Immature natural killer cell (primary cell): ENCODE measurements around the gene PCSK4. TPM values are rescaled to one million over a fixed set of nuclear protein-coding genes. Genes with fewer than 3 reads are reported as not detected.

Experiments used
- DNase-seq, 3 donors: peaks; one replicate each; pipeline ENCODE4 v3.0.0; 2022; ENCODE audit warnings: mixed read lengths in 1 of 3
- H3K27ac Mint-ChIP-seq, 6 donors: one replicate each; pipeline ENCODE4 v1.8.0; 2020; ENCODE audit warnings: mixed read lengths in 6 of 6, mild to moderate bottlenecking in 5 of 6, inconsistent platforms in 4 of 6, moderate library complexity in 3 of 6
- H3K27me3 Mint-ChIP-seq, 3 donors: one replicate each; pipeline ENCODE4 v1.8.0; 2020 to 2021; ENCODE audit warnings: low read depth in 3 of 3, mild to moderate bottlenecking in 3 of 3, mixed read lengths in 3 of 3, moderate library complexity in 3 of 3, inconsistent platforms in 1 of 3
- H3K36me3 Mint-ChIP-seq, 3 donors: one replicate each; pipeline ENCODE4 v1.8.0; 2020; ENCODE audit warnings: mixed read lengths in 3 of 3, inconsistent platforms in 2 of 3, mild to moderate bottlenecking in 2 of 3
- H3K4me1 Mint-ChIP-seq, 2 donors: one replicate each; pipeline ENCODE4 v1.8.0; 2020; ENCODE audit warnings: inconsistent platforms in 2 of 2, mild to moderate bottlenecking in 2 of 2, mixed read lengths in 2 of 2, moderate library complexity in 1 of 2
- H3K4me3 Mint-ChIP-seq, 5 donors: one replicate each; pipeline ENCODE4 v1.8.0; 2020; ENCODE audit warnings: mild to moderate bottlenecking in 5 of 5, mixed read lengths in 5 of 5, inconsistent platforms in 3 of 5, moderate library complexity in 3 of 5
- H3K9me3 Mint-ChIP-seq, 6 donors: one replicate each; pipeline ENCODE4 v1.8.0; 2020; ENCODE audit warnings: mild to moderate bottlenecking in 6 of 6, mixed read lengths in 6 of 6, inconsistent platforms in 4 of 6, moderate library complexity in 3 of 6
- polyA plus RNA-seq, 3 donors: library from polyadenylated mRNA; unstranded; fragments of 300-500 nt; fragmentation: Illumina TruSeq; gene quantifications; one replicate each; pipeline ENCODE4 v1.2.3, GENCODE V29; 2021

The PCSK4 gene
- polyA plus RNA-seq, 3 donors from 2014 or later, result 0.25 to 0.33 TPM; not detected in 1

GRCh38 chr19:1471515-1472160 lies 18.5 kb downstream of the PCSK4 start:
- peaks cover 2 to 19% (median 4%) of the 10 kb centered on the region in 3 donors for H3K27me3 Mint-ChIP-seq
- H3K27ac Mint-ChIP-seq, result no peak overlapping the region
- H3K4me1 Mint-ChIP-seq, result peaks cover 0 to 12% of the 10 kb centered on the region in 2 donors
- DNase-seq, result no peak
- no peak overlapping the region for H3K4me3 Mint-ChIP-seq
- H3K9me3 Mint-ChIP-seq, result peaks cover 0 to 2% (median 0%) of the 10 kb centered on the region in 6 donors
- H3K36me3 Mint-ChIP-seq, result no peaks in the 10 kb centered on the region

GRCh38 chr19:1471010-1471514 lies 19.1 kb downstream of the PCSK4 start:
- H3K27me3 Mint-ChIP-seq, result peaks cover 2 to 20% (median 4%) of the 10 kb centered on the region in 3 donors
- peak overlapping the region; percentile 27 to 80 (median 58) for H3K4me3 Mint-ChIP-seq
- H3K36me3 Mint-ChIP-seq, result no peaks in the 10 kb centered on the region
- no peak overlapping the region for H3K27ac Mint-ChIP-seq
- H3K9me3 Mint-ChIP-seq, result peaks cover 0 to 2% (median 0%) of the 10 kb centered on the region in 6 donors
- DNase-seq, result no peak
- peaks cover 0 to 12% of the 10 kb centered on the region in 2 donors for H3K4me1 Mint-ChIP-seq

GRCh38 chr19:1470305-1471009 lies 19.7 kb downstream of the PCSK4 start:
- H3K4me3 Mint-ChIP-seq, result peak overlapping the region; percentile 63 to 80 (median 73)
- H3K4me1 Mint-ChIP-seq, result peaks cover 0 to 12% of the 10 kb centered on the region in 2 donors
- H3K27ac Mint-ChIP-seq, result no peak overlapping the region
- no peaks in the 10 kb centered on the region for H3K36me3 Mint-ChIP-seq
- DNase-seq, result peak in 2 of 3 donors; percentile 23 to 28
- H3K27me3 Mint-ChIP-seq, result peaks cover 2 to 23% (median 4%) of the 10 kb centered on the region in 3 donors
- peaks cover 0 to 2% (median 0%) of the 10 kb centered on the region in 6 donors for H3K9me3 Mint-ChIP-seq

- Mint-ChIP-seq H3K4me3 (peak overlapping the region; percentile 63 to 80 (median 73)), H3K9me3 (peaks cover 0 to 2% (median 0%) of the 10 kb centered on the region in 6 donors), H3K27ac (no peak overlapping the region), H3K4me1 (peaks cover 0 to 12% of the 10 kb centered on the region in 2 donors), H3K27me3 (peaks cover 2 to 22% (median 4%) of the 10 kb centered on the region in 3 donors), H3K36me3 (no peaks in the 10 kb centered on the region)
- no peak for DNase-seq
Measured at GRCh38 chr19:1470055-1470304, 20.2 kb downstream of the PCSK4 start.

- Mint-ChIP-seq H3K27ac (no peak overlapping the region), H3K36me3 (no peaks in the 10 kb centered on the region), H3K9me3 (no peaks in the 10 kb centered on the region), H3K4me1 (peaks cover 0 to 12% of the 10 kb centered on the region in 2 donors), H3K27me3 (peaks cover 2 to 21% (median 4%) of the 10 kb centered on the region in 3 donors), H3K4me3 (peak overlapping the region in 1 of 5 donors; percentile 67)
- DNase-seq, result peak in 2 of 3 donors; percentile 19 to 25
Measured at GRCh38 chr19:1469255-1470054, 20.7 kb downstream of the PCSK4 start.

- Mint-ChIP-seq H3K27me3 (peaks cover 4 to 21% (median 5%) of the 10 kb centered on the region in 3 donors), H3K36me3 (no peaks in the 10 kb centered on the region), H3K9me3 (no peaks in the 10 kb centered on the region), H3K27ac (no peak overlapping the region), H3K4me1 (peaks cover 0 to 12% of the 10 kb centered on the region in 2 donors), H3K4me3 (peak overlapping the region in 2 of 5 donors; percentile 43 to 56)
- no peak for DNase-seq
Measured at GRCh38 chr19:1468821-1469254, 21.3 kb downstream of the PCSK4 start.

GRCh38 chr19:1468274-1468820 lies 21.8 kb downstream of the PCSK4 start:
- H3K36me3 Mint-ChIP-seq, result no peaks in the 10 kb centered on the region
- H3K4me1 Mint-ChIP-seq, result peaks cover 0 to 12% of the 10 kb centered on the region in 2 donors
- H3K9me3 Mint-ChIP-seq, result no peaks in the 10 kb centered on the region
- DNase-seq, result no peak
- H3K27me3 Mint-ChIP-seq, result peaks cover 4 to 21% (median 5%) of the 10 kb centered on the region in 3 donors
- peak overlapping the region in 2 of 5 donors; percentile 13 to 56 for H3K4me3 Mint-ChIP-seq
- H3K27ac Mint-ChIP-seq, result no peak overlapping the region

- Mint-ChIP-seq H3K36me3 (no peaks in the 10 kb centered on the region), H3K4me1 (peaks cover 0 to 9% of the 10 kb centered on the region in 2 donors), H3K4me3 (no peak overlapping the region), H3K27ac (no peak overlapping the region), H3K27me3 (peaks cover 2 to 21% (median 3%) of the 10 kb centered on the region in 3 donors), H3K9me3 (no peaks in the 10 kb centered on the region)
- no peak for DNase-seq
Measured at GRCh38 chr19:1467490-1468273, 22.5 kb downstream of the PCSK4 start.

- H3K27ac Mint-ChIP-seq, result no peak overlapping the region
- no peaks in the 10 kb centered on the region for H3K36me3 Mint-ChIP-seq
- peaks cover 0 to 9% of the 10 kb centered on the region in 2 donors for H3K4me1 Mint-ChIP-seq
- no peak for DNase-seq
- H3K27me3 Mint-ChIP-seq, result peaks cover 2 to 21% (median 3%) of the 10 kb centered on the region in 3 donors
- H3K9me3 Mint-ChIP-seq, result no peaks in the 10 kb centered on the region
- H3K4me3 Mint-ChIP-seq, result no peak overlapping the region
Measured at GRCh38 chr19:1467215-1467489, 23.0 kb downstream of the PCSK4 start.

- DNase-seq, result no peak
- no peaks in the 10 kb centered on the region for H3K9me3 Mint-ChIP-seq
- peaks cover 0 to 7% of the 10 kb centered on the region in 2 donors for H3K4me1 Mint-ChIP-seq
- H3K27ac Mint-ChIP-seq, result no peak overlapping the region
- H3K4me3 Mint-ChIP-seq, result no peak overlapping the region
- H3K36me3 Mint-ChIP-seq, result no peaks in the 10 kb centered on the region
- peaks cover 2 to 21% (median 3%) of the 10 kb centered on the region in 3 donors for H3K27me3 Mint-ChIP-seq
Measured at GRCh38 chr19:1466461-1467214, 23.5 kb downstream of the PCSK4 start.

- no peak for DNase-seq
- no peaks in the 10 kb centered on the region for H3K9me3 Mint-ChIP-seq
- peaks cover 2 to 18% (median 3%) of the 10 kb centered on the region in 3 donors for H3K27me3 Mint-ChIP-seq
Measured at GRCh38 chr19:1466018-1466460, 24.1 kb downstream of the PCSK4 start.

GRCh38 chr19:1465191-1466016 lies 24.7 kb downstream of the PCSK4 start:
- peak in 1 of 3 donors; percentile 23 for DNase-seq
- peaks cover 2 to 17% (median 3%) of the 10 kb centered on the region in 3 donors for H3K27me3 Mint-ChIP-seq
- no peak overlapping the region for H3K27ac Mint-ChIP-seq
- H3K36me3 Mint-ChIP-seq, result no peaks in the 10 kb centered on the region
- no peaks in the 10 kb centered on the region for H3K9me3 Mint-ChIP-seq
- H3K4me3 Mint-ChIP-seq, result peak overlapping the region in 1 of 5 donors; percentile 59
- H3K4me1 Mint-ChIP-seq, result peaks cover 0 to 4% of the 10 kb centered on the region in 2 donors

More at GRCh38 chr19:1466018-1466460, 24.1 kb downstream of the PCSK4 start:
- H3K27ac Mint-ChIP-seq, result no peak overlapping the region
- no peak overlapping the region for H3K4me3 Mint-ChIP-seq
- H3K4me1 Mint-ChIP-seq, result peaks cover 0 to 5% of the 10 kb centered on the region in 2 donors
- H3K36me3 Mint-ChIP-seq, result no peaks in the 10 kb centered on the region
